K562 (cell line): ENCODE data around the gene FIG4. TPM values are rescaled to one million over a fixed set of nuclear protein-coding genes. Genes with fewer than 3 reads are reported as not detected.

ENCODE experiments used
- ATAC-seq: fragments of 200-7000 bp; cut with Tn5 transposase; 3 replicates; pipeline ENCODE4 v1.9.1; 2020; ENCODE audit warnings: moderate library complexity
- BruUV-seq: library from RNA; stranded (reverse); fragments of 400-500 nt; replicated peaks from 2 replicates; lab custom pipeline; 2021; lab: Mats Ljungman, UMichigan
- CTCF ChIA-PET: fragments of 300-600 bp; formaldehyde crosslinking; extraction: SDS; loops from one replicate; lab custom pipeline; 2021; ENCODE audit warnings: low intra/inter-chr PET ratio; lab: Yijun Ruan, JAX
- POLR2A ChIA-PET: fragments of 300-600, 350-650 bp; sonication (Branson Sonifier 250); formaldehyde crosslinking; extraction: SDS; loops from one replicate; lab custom pipeline; 2021; ENCODE audit warnings: antibody characterized with exemption, inconsistent platforms; lab: Yijun Ruan, JAX
- DNase-seq, 4 experiments: peaks; one replicate each; pipeline versions ENCODE4 v3.0.0 to v3.0.0-alpha.2; 2011 to 2018; ENCODE audit warnings: low spot score in 3 of 4, mixed read lengths in 3 of 4; ENCODE audit errors: extremely low read depth in 1 of 4
- FAIRE-seq: peaks from 2 replicates; lab custom pipeline; 2011; peaks lifted over from hg19 to GRCh38; lab: Jason Lieb, UNC
- H2AFZ ChIP-seq: 2 replicates; pipeline ENCODE4 v1.6.0; 2011; ENCODE audit warnings: low read depth, low read length, control low read depth, inconsistent platforms
- H3K27ac ChIP-seq: fragments of 200-600 bp; 3 replicates; pipeline ENCODE4 v1.8.0; 2011; ENCODE audit warnings: low read depth, mild to moderate bottlenecking, control low read depth, inconsistent platforms, low read length, moderate library complexity, mixed read lengths; ENCODE audit errors: extremely low read depth
- H3K27me3 ChIP-seq, 2 experiments: fragments of 300-600 bp in 1 of 2; 2 replicates in 1 of 2; 3 replicates in 1 of 2; pipeline versions ENCODE4 v1.6.0 to v1.8.0; 2011; ENCODE audit warnings: inconsistent platforms in 2 of 2, low read length in 2 of 2, mild to moderate bottlenecking in 1 of 2, mixed read lengths in 1 of 2, moderate library complexity in 1 of 2; ENCODE audit not compliant: control insufficient read depth in 2 of 2, insufficient read depth in 2 of 2
- H3K36me3 ChIP-seq: fragments of 300-600 bp; 3 replicates; pipeline ENCODE4 v1.8.0; 2011; ENCODE audit warnings: mild to moderate bottlenecking, low read length, inconsistent platforms; ENCODE audit not compliant: control insufficient read depth, insufficient read depth
- H3K4me1 ChIP-seq, 2 experiments: fragments of 200-600 bp in 1 of 2; replicated peaks in 1 of 2; 2 replicates in 1 of 2; 3 replicates in 1 of 2; pipeline versions ENCODE4 v1.5.1 to v1.8.0; 2011; ENCODE audit warnings: inconsistent platforms in 2 of 2, low read length in 2 of 2, mild to moderate bottlenecking in 1 of 2, mixed read lengths in 1 of 2, moderate library complexity in 1 of 2; ENCODE audit not compliant: control insufficient read depth in 2 of 2, insufficient read depth in 2 of 2
- H3K4me2 ChIP-seq: 2 replicates; pipeline ENCODE4 v1.6.1; 2011; ENCODE audit warnings: low read length, control low read depth, inconsistent platforms, mixed read lengths; ENCODE audit not compliant: insufficient read depth
- H3K4me3 ChIP-seq: fragments of 200-600 bp; sonication (generic), shearing (Covaris generic); 2 replicates; pipeline ENCODE4 v1.5.1; 2016; ENCODE audit warnings: control low read depth, inconsistent platforms
- H3K79me2 ChIP-seq: fragments of 200-600 bp; 3 replicates; pipeline ENCODE4 v1.8.0; 2011; ENCODE audit warnings: low read length, inconsistent platforms; ENCODE audit not compliant: control insufficient read depth, insufficient read depth
- H3K9ac ChIP-seq, 2 experiments: 2 replicates each; pipeline versions ENCODE4 v1.6.0 to v1.6.1; 2011; ENCODE audit warnings: low read depth in 2 of 2, low read length in 2 of 2, control low read depth in 1 of 2, inconsistent platforms in 1 of 2, mild to moderate bottlenecking in 1 of 2, mixed read lengths in 1 of 2; ENCODE audit not compliant: insufficient read depth in 1 of 2
- H3K9me1 ChIP-seq: one replicate; pipeline ENCODE4 v1.6.0; 2011; ENCODE audit warnings: inconsistent platforms, mild to moderate bottlenecking, low read length, moderate library complexity; ENCODE audit not compliant: control insufficient read depth, insufficient read depth
- H3K9me3 ChIP-seq: replicated peaks from 2 replicates; pipeline ENCODE4 v1.5.1; 2011; ENCODE audit warnings: low read depth, low read length, inconsistent platforms; ENCODE audit not compliant: control insufficient read depth, insufficient read depth
- H4K20me1 ChIP-seq: replicated peaks from 2 replicates; pipeline ENCODE4 v1.6.1; 2011; ENCODE audit warnings: low read length, inconsistent platforms, mixed read lengths; ENCODE audit not compliant: control insufficient read depth, insufficient read depth
- C11orf30 ChIP-seq: fragments of 450-650 bp; IDR thresholded peaks from 2 replicates; pipeline ENCODE4 v1.6.1; 2016; ENCODE audit warnings: low read depth, mild to moderate bottlenecking
- CBFA2T2 ChIP-seq: fragments of 450-650 bp; conservative IDR thresholded peaks from 2 replicates; pipeline ENCODE4 v1.6.1; 2017; ENCODE audit warnings: mild to moderate bottlenecking
- MYBL2 ChIP-seq, 2 experiments: fragments of 450-650 bp in 1 of 2; sonication (generic) in 1 of 2; formaldehyde crosslinking in 1 of 2; IDR thresholded peaks; 2 replicates each; pipeline versions ENCODE4 v1.6.1 to v1.8.1; 2017 to 2022; ENCODE audit warnings: borderline replicate concordance in 1 of 2, inconsistent platforms in 1 of 2, low read depth in 1 of 2, mild to moderate bottlenecking in 1 of 2, missing genetic modification reagents in 1 of 2, moderate library complexity in 1 of 2
- NFE2 ChIP-seq: IDR thresholded peaks from 2 replicates; pipeline ENCODE4 v1.6.1; 2014; ENCODE audit warnings: antibody characterized with exemption, low read depth
- SMAD1 ChIP-seq: fragments of 150-350 bp; IDR thresholded peaks from 2 replicates; pipeline ENCODE4 v1.6.1; 2014; ENCODE audit warnings: low read length, low read depth; ENCODE audit not compliant: partially characterized antibody
- SRSF7 ChIP-seq: fragments of 200-400 bp; formaldehyde crosslinking; optimal IDR thresholded peaks from 2 replicates; pipeline ENCODE3; 2017; ENCODE audit warnings: mild to moderate bottlenecking, low read depth, low read length
- TARDBP ChIP-seq: fragments of 450-650 bp; IDR thresholded peaks from 2 replicates; pipeline ENCODE4 v1.6.1; 2016
- ZNF316 ChIP-seq: fragments of 450-650 bp; IDR thresholded peaks from 2 replicates; pipeline ENCODE4 v1.6.1; 2016
- WGBS: fragments of 100-300 bp; shearing (Covaris generic); methylation state at CpG from one replicate; pipeline ENCODE4 v1.1.6; 2016; ENCODE audit warnings: low coverage, mixed read lengths; ENCODE audit not compliant: insufficient coverage; ENCODE audit errors: missing lambda C conversion rate; 5-methylcytosine and 5-hydroxymethylcytosine counted together
- in situ Hi-C: fragments of 300-500 bp; cut with MboI; formaldehyde crosslinking; loops from 4 replicates; pipeline ENCODE4 v1.15.0; 2018; ENCODE audit warnings: inconsistent platforms, mixed read lengths
- intact Hi-C: fragments of 100-400 bp; cut with micrococcal nuclease; formaldehyde crosslinking; loops from 2 replicates; pipeline ENCODE4 v1.14.2; 2022
- polyA plus RNA-seq, 8 experiments: library from polyadenylated mRNA; depleted of rRNA in 4 of 8; stranded (reverse) in 5 of 8; unstranded in 3 of 8; fragments of >200 nt; fragmentation: Nextera tagmentation in 2 of 8; fragmentation: Illumina TruSeq in 1 of 8; extraction: Ambion mirVana in 2 of 8; extraction: Trizol in 1 of 8; gene quantifications; 2 replicates each; pipeline versions ENCODE4 v1.2.1 to v1.2.3, GENCODE V29; 2011 to 2014; ENCODE audit warnings: inconsistent platforms in 1 of 8, missing spikeins in 1 of 8
- total RNA-seq, 7 experiments: library from RNA; depleted of rRNA in 6 of 7; stranded (reverse); fragments of >200 nt in 6 of 7; fragmentation: Illumina TruSeq in 2 of 7; extraction: Trizol in 2 of 7; gene quantifications; 2 replicates each; pipeline versions ENCODE4 v1.2.1 to v1.2.3, GENCODE V29; 2011 to 2021; ENCODE audit warnings: low replicate concordance in 1 of 7
- TF ChIP-seq, protein P1 (sequence below): fragments of 450-650 bp; formaldehyde crosslinking; IDR thresholded peaks from 2 replicates; pipeline ENCODE4 v1.4.0; 2022; ENCODE audit warnings: missing genetic modification characterization
- TF ChIP-seq, protein P2 (sequence below): IDR thresholded peaks from 3 replicates; pipeline ENCODE4 v1.6.1; 2011; ENCODE audit warnings: borderline replicate concordance, mild to moderate bottlenecking, moderate library complexity; ENCODE audit not compliant: insufficient read length; ENCODE audit errors: extremely low read depth

FIG4 gene
- total and polyA plus RNA-seq, 9 of the 15 experiments (the other 6 are each of a cell fraction or from before 2014, with no cell fraction given), result 1.5 to 6.8 (median 4.3) TPM

DNA sequence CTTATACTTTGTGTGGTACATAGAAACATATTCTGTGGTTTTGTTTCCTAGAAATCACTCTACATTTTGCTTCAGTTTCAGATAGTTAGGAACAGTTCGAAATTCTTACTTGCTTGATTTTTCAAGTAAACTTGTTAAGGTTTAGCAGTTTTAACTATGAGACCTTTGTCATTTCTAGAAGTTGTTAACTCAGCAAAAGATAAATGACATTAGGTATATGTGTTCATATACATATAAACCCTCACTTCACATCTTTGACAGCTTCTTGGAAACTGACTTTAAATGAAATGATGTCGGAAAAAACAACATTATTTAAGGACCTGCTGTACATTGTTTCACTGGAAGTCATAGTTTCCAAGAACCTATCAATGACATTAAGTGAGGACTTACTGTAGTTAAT, 96.2 kb downstream of the FIG4 start:
- Histone ChIP-seq H2AFZ (no peak overlapping the region), H3K4me1 (no peaks in the 10 kb centered on the region), H3K27ac (no peak overlapping the region), H3K9ac (no peak overlapping the region), H4K20me1 (no peaks in the 10 kb centered on the region), H3K4me3 (no peak overlapping the region), H3K27me3 (no peaks in the 10 kb centered on the region), H3K9me1 (no peaks in the 10 kb centered on the region), H3K9me3 (no peaks in the 10 kb centered on the region), H3K79me2 (no peaks in the 10 kb centered on the region), H3K36me3 (no peaks in the 10 kb centered on the region), H3K4me2 (no peak overlapping the region)
- CTCF ChIA-PET, result no interaction called here
- FAIRE-seq (no peak), ATAC-seq (no peak), DNase-seq (no peak)
- TF ChIP-seq C11orf30, result 0 out of 2 replicates have a peak, but pooled peaks have one; percentile 22
- peak; percentile 57 for TF ChIP-seq ZNF316
- no peak for TF ChIP-seq SMAD1
- POLR2A ChIA-PET, result interaction anchor here (0.6 kb wide), 1 partner anchor 15 kb away, joined by 5 read pairs; no protein-coding TSS in a partner anchor
- 3% methylated on average over 2 of the region's 2 CpGs for whole genome bisulfite sequencing
- intact Hi-C loops (loop anchor here (10.0 kb wide), 1 partner anchor 607 kb away; no protein-coding TSS in a partner anchor), in situ Hi-C loops (no loop called here)
- no TSS peak for BruUV-seq

DNA sequence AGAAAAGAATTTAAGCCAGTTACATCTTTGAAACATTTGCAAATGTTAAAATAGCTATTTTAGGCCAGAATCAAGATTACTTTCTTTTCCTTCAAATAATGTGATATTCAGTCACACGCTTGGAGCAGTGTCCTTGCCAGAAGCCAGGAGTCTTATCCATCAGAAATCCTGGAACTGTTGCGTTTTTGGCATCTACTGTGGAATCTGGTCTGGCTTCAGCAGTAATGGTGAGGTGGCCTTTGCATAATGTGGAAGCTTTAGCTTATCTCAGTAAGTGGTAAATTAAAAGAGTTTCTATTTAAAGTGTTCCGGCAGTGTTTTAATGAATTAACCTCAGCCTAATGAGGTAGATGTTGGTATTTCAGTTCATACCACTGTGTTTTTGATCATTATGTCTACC, 97.6 kb downstream of the FIG4 start:
- ATAC-seq, result no peak
- in situ Hi-C loops, result no loop called here
- no peak overlapping the region for H3K27ac ChIP-seq

More for the DNA sequence above, 97.6 kb downstream of the FIG4 start:
- no peak overlapping the region for H3K9ac ChIP-seq
- intact Hi-C loops, result loop anchor here (10.0 kb wide), 1 partner anchor 606 kb away; no protein-coding TSS in a partner anchor
- ChIA-PET POLR2A (interaction anchor here (0.8 kb wide), 1 partner anchor 16 kb away, joined by 3 read pairs; no protein-coding TSS in a partner anchor), CTCF (no interaction called here)
- no peak overlapping the region for H2AFZ ChIP-seq
- H3K4me2 ChIP-seq, result no peak overlapping the region
- no peaks in the 10 kb centered on the region for H3K4me1 ChIP-seq
- no peak overlapping the region for H3K4me3 ChIP-seq
- WGBS, result 27% methylated on average over 3 of the region's 3 CpGs
- no TSS peak for BruUV-seq
- FAIRE-seq, result no peak
- no peaks in the 10 kb centered on the region for H4K20me1 ChIP-seq
- DNase-seq, result no peak
- no peaks in the 10 kb centered on the region for H3K9me1 ChIP-seq
- no peaks in the 10 kb centered on the region for H3K79me2 ChIP-seq
- H3K27me3 ChIP-seq, result no peaks in the 10 kb centered on the region
- no peaks in the 10 kb centered on the region for H3K9me3 ChIP-seq
- no peaks in the 10 kb centered on the region for H3K36me3 ChIP-seq
- TF ChIP-seq CBFA2T2, result no peak
- TF ChIP-seq SRSF7, result no peak
- no peak for TF ChIP-seq MYBL2 (IDR thresholded peaks at IDR 0.05; ENCODE audit: low read depth)
- no peak for TF ChIP-seq MYBL2 (CRISPR knock-in tag; IDR thresholded peaks at IDR 0.05; ENCODE audit: borderline replicate concordance)
- TF ChIP-seq, protein P1, sequence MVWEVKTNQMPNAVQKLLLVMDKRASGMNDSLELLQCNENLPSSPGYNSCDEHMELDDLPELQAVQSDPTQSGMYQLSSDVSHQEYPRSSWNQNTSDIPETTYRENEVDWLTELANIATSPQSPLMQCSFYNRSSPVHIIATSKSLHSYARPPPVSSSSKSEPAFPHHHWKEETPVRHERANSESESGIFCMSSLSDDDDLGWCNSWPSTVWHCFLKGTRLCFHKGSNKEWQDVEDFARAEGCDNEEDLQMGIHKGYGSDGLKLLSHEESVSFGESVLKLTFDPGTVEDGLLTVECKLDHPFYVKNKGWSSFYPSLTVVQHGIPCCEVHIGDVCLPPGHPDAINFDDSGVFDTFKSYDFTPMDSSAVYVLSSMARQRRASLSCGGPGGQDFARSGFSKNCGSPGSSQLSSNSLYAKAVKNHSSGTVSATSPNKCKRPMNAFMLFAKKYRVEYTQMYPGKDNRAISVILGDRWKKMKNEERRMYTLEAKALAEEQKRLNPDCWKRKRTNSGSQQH (CRISPR knock-in tag), result no peak
- no peak for TF ChIP-seq TARDBP
- no peak for TF ChIP-seq NFE2
- TF ChIP-seq, protein P2, sequence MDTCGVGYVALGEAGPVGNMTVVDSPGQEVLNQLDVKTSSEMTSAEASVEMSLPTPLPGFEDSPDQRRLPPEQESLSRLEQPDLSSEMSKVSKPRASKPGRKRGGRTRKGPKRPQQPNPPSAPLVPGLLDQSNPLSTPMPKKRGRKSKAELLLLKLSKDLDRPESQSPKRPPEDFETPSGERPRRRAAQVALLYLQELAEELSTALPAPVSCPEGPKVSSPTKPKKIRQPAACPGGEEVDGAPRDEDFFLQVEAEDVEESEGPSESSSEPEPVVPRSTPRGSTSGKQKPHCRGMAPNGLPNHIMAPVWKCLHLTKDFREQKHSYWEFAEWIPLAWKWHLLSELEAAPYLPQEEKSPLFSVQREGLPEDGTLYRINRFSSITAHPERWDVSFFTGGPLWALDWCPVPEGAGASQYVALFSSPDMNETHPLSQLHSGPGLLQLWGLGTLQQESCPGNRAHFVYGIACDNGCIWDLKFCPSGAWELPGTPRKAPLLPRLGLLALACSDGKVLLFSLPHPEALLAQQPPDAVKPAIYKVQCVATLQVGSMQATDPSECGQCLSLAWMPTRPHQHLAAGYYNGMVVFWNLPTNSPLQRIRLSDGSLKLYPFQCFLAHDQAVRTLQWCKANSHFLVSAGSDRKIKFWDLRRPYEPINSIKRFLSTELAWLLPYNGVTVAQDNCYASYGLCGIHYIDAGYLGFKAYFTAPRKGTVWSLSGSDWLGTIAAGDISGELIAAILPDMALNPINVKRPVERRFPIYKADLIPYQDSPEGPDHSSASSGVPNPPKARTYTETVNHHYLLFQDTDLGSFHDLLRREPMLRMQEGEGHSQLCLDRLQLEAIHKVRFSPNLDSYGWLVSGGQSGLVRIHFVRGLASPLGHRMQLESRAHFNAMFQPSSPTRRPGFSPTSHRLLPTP, result no peak
